WTC11 (cell line): ENCODE measurements around the gene CRY2. TPM values are rescaled to one million over a fixed set of nuclear protein-coding genes. Genes with fewer than 3 reads are reported as not detected.

Experiments
- AFF4 ChIP-seq: sonication (generic); formaldehyde crosslinking; IDR thresholded peaks from 2 replicates; pipeline ENCODE4 v1.8.1; 2023; ENCODE audit warnings: mild to moderate bottlenecking, missing genetic modification reagents, borderline replicate concordance
- ATF2 ChIP-seq: sonication (generic); formaldehyde crosslinking; IDR thresholded peaks from 2 replicates; pipeline ENCODE4 v1.8.1; 2022; ENCODE audit warnings: low read depth, missing genetic modification reagents, borderline replicate concordance
- CBFB ChIP-seq: sonication (generic); formaldehyde crosslinking; IDR thresholded peaks from 2 replicates; pipeline ENCODE4 v1.8.1; 2022; ENCODE audit warnings: mild to moderate bottlenecking, low read depth, missing genetic modification reagents
- CREB1 ChIP-seq: sonication (generic); formaldehyde crosslinking; IDR thresholded peaks from 2 replicates; pipeline ENCODE4 v1.8.0; 2023; ENCODE audit warnings: mild to moderate bottlenecking, missing genetic modification reagents
- CREM ChIP-seq: sonication (generic); formaldehyde crosslinking; IDR thresholded peaks from 2 replicates; pipeline ENCODE4 v1.8.1; 2022; ENCODE audit warnings: mild to moderate bottlenecking, missing genetic modification reagents, moderate library complexity
- E2F1 ChIP-seq: sonication (generic); formaldehyde crosslinking; IDR thresholded peaks from 2 replicates; pipeline ENCODE4 v1.8.0; 2022; ENCODE audit warnings: mild to moderate bottlenecking, missing genetic modification reagents
- E2F5 ChIP-seq: sonication (generic); formaldehyde crosslinking; IDR thresholded peaks from 2 replicates; pipeline ENCODE4 v1.8.1; 2022; ENCODE audit warnings: mild to moderate bottlenecking, moderate library complexity, missing genetic modification reagents
- ELF4 ChIP-seq: sonication (generic); formaldehyde crosslinking; IDR thresholded peaks from 2 replicates; pipeline ENCODE4 v1.8.1; 2022; ENCODE audit warnings: low read depth, mild to moderate bottlenecking, moderate library complexity, missing genetic modification reagents
- EMX1 ChIP-seq: fragments of 250-450 bp; sonication (Bioruptor Pico); IDR thresholded peaks from 2 replicates; pipeline ENCODE4 v1.8.0; 2021; ENCODE audit warnings: mild to moderate bottlenecking
- ESRRA ChIP-seq: sonication (generic); formaldehyde crosslinking; IDR thresholded peaks from 2 replicates; pipeline ENCODE4 v1.8.1; 2022; ENCODE audit warnings: mild to moderate bottlenecking, missing genetic modification reagents, borderline replicate concordance
- HMGA2 ChIP-seq: fragments of 250-450 bp; sonication (Bioruptor Pico); IDR thresholded peaks from 2 replicates; pipeline ENCODE4 v1.4.0; 2021; ENCODE audit warnings: mild to moderate bottlenecking, moderate library complexity
- HMGXB4 ChIP-seq: sonication (generic); formaldehyde crosslinking; IDR thresholded peaks from 2 replicates; pipeline ENCODE4 v1.8.1; 2023; ENCODE audit warnings: mild to moderate bottlenecking, moderate library complexity, missing genetic modification reagents
- JUN ChIP-seq: sonication (generic); formaldehyde crosslinking; IDR thresholded peaks from 2 replicates; pipeline ENCODE4 v1.8.0; 2023; ENCODE audit warnings: mild to moderate bottlenecking, missing genetic modification reagents
- MAX ChIP-seq: sonication (generic); formaldehyde crosslinking; IDR thresholded peaks from 2 replicates; pipeline ENCODE4 v1.8.0; 2022; ENCODE audit warnings: mild to moderate bottlenecking, missing genetic modification reagents
- NFYB ChIP-seq: sonication (generic); formaldehyde crosslinking; conservative IDR thresholded peaks from 2 replicates; pipeline ENCODE4 v1.8.0; 2022; ENCODE audit warnings: low read depth, missing genetic modification reagents
- NR3C1 ChIP-seq: sonication (generic); formaldehyde crosslinking; conservative IDR thresholded peaks from 2 replicates; pipeline ENCODE4 v1.8.1; 2023; ENCODE audit warnings: low read depth, mild to moderate bottlenecking, missing genetic modification reagents
- PRDM15 ChIP-seq: sonication (generic); formaldehyde crosslinking; IDR thresholded peaks from 2 replicates; pipeline ENCODE4 v1.8.0; 2022; ENCODE audit warnings: missing genetic modification reagents
- SOX15 ChIP-seq: fragments of 250-450 bp; sonication (Bioruptor Pico); IDR thresholded peaks from 2 replicates; pipeline ENCODE4 v1.9.0; 2021; ENCODE audit warnings: mild to moderate bottlenecking
- TEAD1 ChIP-seq: sonication (generic); formaldehyde crosslinking; IDR thresholded peaks from 2 replicates; pipeline ENCODE4 v1.8.0; 2022; ENCODE audit warnings: mild to moderate bottlenecking, missing genetic modification reagents
- TP53 ChIP-seq: sonication (generic); formaldehyde crosslinking; IDR thresholded peaks from 2 replicates; pipeline ENCODE4 v1.8.1; 2023; ENCODE audit warnings: mild to moderate bottlenecking, missing genetic modification reagents
- ZMAT4 ChIP-seq: fragments of 250-450 bp; sonication (Bioruptor Pico); IDR thresholded peaks from 2 replicates; pipeline ENCODE4 v1.9.0; 2021; ENCODE audit warnings: mild to moderate bottlenecking
- ZNF138 ChIP-seq: sonication (generic); formaldehyde crosslinking; conservative IDR thresholded peaks from 2 replicates; pipeline ENCODE4 v1.8.1; 2022; ENCODE audit warnings: mild to moderate bottlenecking, moderate library complexity, missing genetic modification reagents
- ZNF219 ChIP-seq: sonication (generic); formaldehyde crosslinking; IDR thresholded peaks from 2 replicates; pipeline ENCODE4 v1.8.0; 2023; ENCODE audit warnings: missing genetic modification reagents, mild to moderate bottlenecking, borderline replicate concordance
- ZNF512 ChIP-seq: sonication (generic); formaldehyde crosslinking; IDR thresholded peaks from 2 replicates; pipeline ENCODE4 v1.8.1; 2022; ENCODE audit warnings: missing genetic modification reagents, borderline replicate concordance
- total RNA-seq: library from RNA; stranded (reverse); gene quantifications from 3 replicates; pipeline ENCODE4 v1.2.3, GENCODE V29; 2021

The CRY2 gene
- total RNA-seq, 1 experiment from 2014 or later = 18.3 TPM

- no peak for TF ChIP-seq ESRRA (CRISPR knock-in tag)
- no peak for TF ChIP-seq ELF4 (CRISPR knock-in tag)
- TF ChIP-seq PRDM15 (CRISPR knock-in tag) = no peak
- TF ChIP-seq NFYB (CRISPR knock-in tag) = no peak
- no peak for TF ChIP-seq ATF2 (CRISPR knock-in tag)
- TF ChIP-seq ZMAT4 (CRISPR knock-in tag) = no peak
- TF ChIP-seq TP53 (CRISPR knock-in tag) = no peak
- TF ChIP-seq MAX = 0 out of 2 replicates have a peak, but pooled peaks have one; percentile 18
- no peak for TF ChIP-seq AFF4
- TF ChIP-seq E2F1 (CRISPR knock-in tag) = no peak
- no peak for TF ChIP-seq NR3C1 (CRISPR knock-in tag)
- peak; percentile 61 for TF ChIP-seq E2F5 (CRISPR knock-in tag)
- TF ChIP-seq CREB1 (CRISPR knock-in tag) = no peak
- TF ChIP-seq CREM = no peak
- TF ChIP-seq HMGA2 = no peak
- no peak for TF ChIP-seq ZNF512 (CRISPR knock-in tag)
- no peak for TF ChIP-seq JUN (CRISPR knock-in tag)
- no peak for TF ChIP-seq CBFB (CRISPR knock-in tag)
- TF ChIP-seq SOX15 (CRISPR knock-in tag) = no peak
- TF ChIP-seq ZNF219 = no peak
- TF ChIP-seq ZNF138 (CRISPR knock-in tag) = no peak
- TF ChIP-seq HMGXB4 (CRISPR knock-in tag) = peak; percentile 68; the same call in 1 of the 2 replicates
- no peak for TF ChIP-seq EMX1 (CRISPR knock-in tag)
- no peak for TF ChIP-seq TEAD1
These were observed 38.8 kb downstream of the CRY2 start (continued) for GRCh38 chr11:45885921-45886721.
